Measurements from ENCODE around the gene ACTG1.

ACTG1 gene

DNA sequence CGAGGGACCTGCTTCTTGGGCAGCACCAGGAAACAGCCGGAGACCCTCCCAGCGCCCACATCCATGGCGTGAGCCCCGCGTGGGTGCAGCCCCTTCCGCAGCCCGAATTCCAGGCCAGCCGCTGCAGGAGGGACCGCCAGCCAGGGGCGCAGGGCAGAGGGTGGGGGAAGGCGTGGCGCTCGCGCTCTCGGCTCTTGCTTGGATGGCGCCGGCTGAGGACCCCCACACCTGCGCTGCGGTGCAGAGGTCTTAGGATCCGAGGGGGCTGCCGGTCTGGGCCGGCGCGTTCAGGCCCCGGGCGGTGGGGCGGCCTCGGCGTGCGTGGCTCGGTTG, 28.8 kb downstream of the ACTG1 start:
- Histone ChIP-seq H3K4me3 (ENCODE audit: low read depth, low read length) (peak overlapping the region; percentile 41), H3K27me3 (replicated peaks) (no peaks in the 10 kb centered on the region), H3K36me3 (replicated peaks) (no peaks in the 10 kb centered on the region), H3K27ac (no peak overlapping the region)
- DNase-seq: no peak
- no peak for TF ChIP-seq CTCF (IDR thresholded peaks at IDR 0.05; ENCODE audit: low read depth, low read length, missing control alignments)
- in situ Hi-C loops (cut with HindIII; ENCODE audit: low pct_ligation_motif_present, low sequenced_read_pairs): no loop called here

DNA sequence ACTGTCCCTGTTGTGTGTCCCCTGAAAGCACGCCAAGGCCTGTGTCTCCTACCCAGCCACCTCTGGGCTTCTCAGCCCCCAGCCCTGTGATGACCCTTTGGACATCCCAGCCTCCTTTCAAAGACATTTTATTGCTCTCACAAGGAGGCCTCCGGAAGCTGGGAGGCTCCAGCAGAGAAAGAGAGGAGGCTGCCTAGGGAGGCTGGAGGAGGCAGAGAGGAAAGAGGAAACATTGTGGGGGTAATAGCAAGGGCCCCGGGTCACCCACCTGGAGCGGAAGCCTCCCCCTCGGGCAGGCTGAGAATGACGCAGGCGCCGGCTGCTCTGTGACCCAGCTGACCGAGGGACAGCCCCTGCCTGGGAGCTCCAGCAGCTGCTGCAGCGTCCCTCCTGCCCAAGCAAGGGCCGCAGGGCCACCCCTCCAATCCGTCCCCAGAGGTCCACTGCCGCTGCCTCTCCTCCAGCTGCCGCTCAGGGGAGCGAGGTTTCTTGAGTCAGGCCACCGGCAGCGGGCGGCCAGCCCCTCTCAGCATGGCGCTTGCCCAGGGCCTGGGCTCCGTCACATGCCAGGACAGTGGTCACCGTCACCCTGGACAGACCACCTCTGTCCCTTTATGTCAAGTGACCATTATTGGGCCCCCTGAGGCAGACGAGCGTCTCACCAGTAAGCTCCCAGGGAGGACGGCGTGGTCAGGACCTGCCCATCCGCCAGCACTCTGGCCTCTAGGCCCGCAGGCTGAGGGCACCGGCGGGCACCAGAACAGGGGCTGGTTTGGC, 29.3 kb downstream of the ACTG1 start:
- no peak for DNase-seq
- TF ChIP-seq CTCF (IDR thresholded peaks at IDR 0.05; ENCODE audit: low read depth, low read length, missing control alignments): no peak
- Histone ChIP-seq H3K36me3 (replicated peaks) (no peaks in the 10 kb centered on the region), H3K27me3 (replicated peaks) (no peaks in the 10 kb centered on the region), H3K27ac (no peak overlapping the region), H3K4me3 (ENCODE audit: low read depth, low read length) (peak overlapping the region; percentile 41)
- in situ Hi-C loops (cut with HindIII; ENCODE audit: low pct_ligation_motif_present, low sequenced_read_pairs): no loop called here

GRCh38 chr17:81482673-81483072, 29.9 kb downstream of the ACTG1 start:
- no peak overlapping the region for H3K27ac ChIP-seq
- no peak for DNase-seq
- TF ChIP-seq CTCF (IDR thresholded peaks at IDR 0.05; ENCODE audit: low read depth, low read length, missing control alignments): no peak
- H3K27me3 ChIP-seq (replicated peaks): no peaks in the 10 kb centered on the region
- no peaks in the 10 kb centered on the region for H3K36me3 ChIP-seq (replicated peaks)
- in situ Hi-C loops (cut with HindIII; ENCODE audit: low pct_ligation_motif_present, low sequenced_read_pairs): no loop called here
- no peak overlapping the region for H3K4me3 ChIP-seq (ENCODE audit: low read depth, low read length)

GRCh38 chr17:81481815-81482505, 30.6 kb downstream of the ACTG1 start:
- peak overlapping the region; percentile 4 for H3K4me3 ChIP-seq (ENCODE audit: low read depth, low read length)
- in situ Hi-C loops (cut with HindIII; ENCODE audit: low pct_ligation_motif_present, low sequenced_read_pairs): no loop called here
- no peak for DNase-seq
- TF ChIP-seq CTCF (IDR thresholded peaks at IDR 0.05; ENCODE audit: low read depth, low read length, missing control alignments): no peak
- H3K27ac ChIP-seq: no peak overlapping the region
- no peaks in the 10 kb centered on the region for H3K36me3 ChIP-seq (replicated peaks)
- no peaks in the 10 kb centered on the region for H3K27me3 ChIP-seq (replicated peaks)

DNA sequence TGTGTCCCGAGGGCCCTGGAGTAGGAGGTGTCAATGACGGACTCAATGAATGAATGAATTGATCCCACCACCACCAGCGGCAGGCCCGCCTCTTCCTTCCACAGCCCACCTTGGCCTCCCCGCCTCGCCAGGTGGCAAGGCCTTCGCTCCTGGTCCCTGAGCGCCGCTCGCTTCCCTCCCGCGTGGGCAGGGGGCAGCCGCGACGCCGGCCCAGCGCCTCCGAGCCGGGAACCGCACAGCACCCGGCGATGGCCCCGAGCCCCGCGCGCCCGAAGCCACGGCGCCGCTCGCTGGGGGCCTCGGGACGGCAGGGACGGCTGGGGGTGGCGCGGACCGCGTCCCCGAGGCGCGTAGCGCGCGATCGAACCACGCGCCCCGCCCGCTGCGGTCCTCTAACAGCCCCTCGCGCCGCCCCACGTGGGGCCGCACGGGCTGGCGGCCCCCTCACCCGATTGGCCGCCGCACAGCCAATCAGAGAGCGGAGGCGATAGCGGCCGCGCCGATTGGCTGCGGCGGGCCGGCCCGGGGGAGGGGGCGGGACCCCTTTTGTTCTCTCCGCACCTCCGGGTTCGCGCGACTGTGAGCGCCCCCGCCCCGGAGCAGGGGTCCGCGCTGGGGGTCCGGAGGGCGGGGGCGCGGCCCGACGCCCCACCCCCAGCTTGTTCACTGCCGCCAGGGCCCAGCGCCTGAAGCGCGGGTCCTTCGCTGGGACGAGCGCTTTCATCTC, 31.4 kb downstream of the ACTG1 start:
- no peaks in the 10 kb centered on the region for H3K36me3 ChIP-seq (replicated peaks)
- in situ Hi-C loops (cut with HindIII; ENCODE audit: low pct_ligation_motif_present, low sequenced_read_pairs): no loop called here
- H3K27me3 ChIP-seq (replicated peaks): no peaks in the 10 kb centered on the region
- no peak for DNase-seq
- TF ChIP-seq CTCF (IDR thresholded peaks at IDR 0.05; ENCODE audit: low read depth, low read length, missing control alignments): no peak
- no peak overlapping the region for H3K27ac ChIP-seq
- H3K4me3 ChIP-seq (ENCODE audit: low read depth, low read length): peak overlapping the region; percentile 4
